VCaP (cell line): ENCODE measurements around the gene RAB23.

Experiments used
- H3K27ac ChIP-seq: fragments of 450-650 bp; 2 replicates; pipeline ENCODE4 v1.5.1; 2017
- CTCF ChIP-seq: fragments of 450-650 bp; conservative IDR thresholded peaks from 2 replicates; pipeline ENCODE4 v1.5.1; 2017; ENCODE audit warnings: mild to moderate bottlenecking, moderate library complexity

The RAB23 gene

GRCh38 chr6:57201718-57202117 lies 20.4 kb downstream of the RAB23 start:
- TF ChIP-seq CTCF = no peak
- H3K27ac ChIP-seq = no peak overlapping the region

- H3K27ac ChIP-seq = peak overlapping the region; percentile 39
- TF ChIP-seq CTCF = no peak
Measured at GRCh38 chr6:57198926-57199636, 23.0 kb downstream of the RAB23 start.

- H3K27ac ChIP-seq = no peak overlapping the region
- TF ChIP-seq CTCF = no peak
Measured at GRCh38 chr6:57195457-57195856, 26.6 kb downstream of the RAB23 start.

- no peak for TF ChIP-seq CTCF
- no peak overlapping the region for H3K27ac ChIP-seq
Measured at GRCh38 chr6:57193177-57193576, 28.9 kb downstream of the RAB23 start.

GRCh38 chr6:57190140-57190539 lies 32.0 kb downstream of the RAB23 start:
- H3K27ac ChIP-seq = no peak overlapping the region
- peak; percentile 80 for TF ChIP-seq CTCF

- no peak overlapping the region for H3K27ac ChIP-seq
- TF ChIP-seq CTCF = no peak
Measured at GRCh38 chr6:57183336-57183735, 38.8 kb downstream of the RAB23 start.

- TF ChIP-seq CTCF = no peak
- H3K27ac ChIP-seq = no peak overlapping the region
Measured at GRCh38 chr6:57182017-57182432, 40.1 kb downstream of the RAB23 start.
